GM12878 (cell line): ENCODE measurements around the gene DDAH1. TPM values are rescaled to one million over a fixed set of nuclear protein-coding genes. Genes with fewer than 3 reads are reported as not detected.

Experiments used
- ATAC-seq: fragments of 200-7000 bp; cut with Tn5 transposase; 3 replicates; pipeline ENCODE4 v1.9.1; 2020; ENCODE audit warnings: mild to moderate bottlenecking, moderate library complexity
- BruUV-seq: library from RNA; stranded (reverse); fragments of 400-500 nt; replicated peaks from 2 replicates; lab custom pipeline; 2021; lab: Mats Ljungman, UMichigan
- CTCF ChIA-PET: fragments of 300-600 bp; sonication (Branson Sonifier 250); formaldehyde crosslinking; extraction: SDS; loops from one replicate; lab custom pipeline; 2021; ENCODE audit warnings: inconsistent platforms; lab: Yijun Ruan, JAX
- POLR2A ChIA-PET: fragments of 350-600 bp; formaldehyde crosslinking; extraction: SDS; loops from one replicate; lab custom pipeline; 2021; ENCODE audit warnings: inconsistent platforms; lab: Charles Lee
- RAD21 ChIA-PET: fragments of 300-600 bp; sonication (Branson Sonifier 250); formaldehyde crosslinking; loops from one replicate; lab custom pipeline; 2023; ENCODE audit warnings: antibody characterized with exemption; ENCODE audit not compliant: unreplicated experiment; lab: Charles Lee
- SMC1A ChIA-PET: fragments of 300-600 bp; sonication (Branson Sonifier 250); formaldehyde crosslinking; loops from one replicate; lab custom pipeline; 2023; ENCODE audit not compliant: unreplicated experiment, uncharacterized antibody; lab: Charles Lee
- DNase-seq: peaks from one replicate; pipeline ENCODE4 v3.0.0-alpha.2; 2011; ENCODE audit warnings: low read depth, low spot score
- FAIRE-seq: peaks from 3 replicates; lab custom pipeline; 2011; peaks lifted over from hg19 to GRCh38; lab: Jason Lieb, UNC
- H2AFZ ChIP-seq: 2 replicates; pipeline ENCODE4 v1.6.0; 2011; ENCODE audit warnings: low read depth, low read length, control low read depth; ENCODE audit not compliant: control insufficient read depth
- H3K27ac ChIP-seq: 2 replicates; pipeline ENCODE4 v1.5.1; 2011; ENCODE audit warnings: control low read depth; ENCODE audit not compliant: control insufficient read depth, insufficient read depth
- H3K27me3 ChIP-seq, 2 experiments: replicated peaks in 1 of 2; 2 replicates each; pipeline versions ENCODE4 v1.6.0 to v1.6.1; 2011; ENCODE audit warnings: low read length in 1 of 2; ENCODE audit not compliant: control insufficient read depth in 2 of 2, insufficient read depth in 2 of 2
- H3K36me3 ChIP-seq, 2 experiments: 2 replicates each; pipeline ENCODE4 v1.5.1; 2011; ENCODE audit warnings: low read length in 1 of 2; ENCODE audit not compliant: control insufficient read depth in 2 of 2, insufficient read depth in 2 of 2
- H3K4me1 ChIP-seq: 2 replicates; pipeline ENCODE4 v1.6.1; 2011; ENCODE audit warnings: mild to moderate bottlenecking, low read length, moderate library complexity, mixed read lengths; ENCODE audit not compliant: control insufficient read depth, insufficient read depth
- H3K4me2 ChIP-seq: 2 replicates; pipeline ENCODE4 v1.6.0; 2011; ENCODE audit warnings: control low read depth; ENCODE audit not compliant: control insufficient read depth, insufficient read depth
- H3K4me3 ChIP-seq: fragments of 200-600 bp; sonication (generic); 2 replicates; pipeline ENCODE4 v1.5.1; 2016
- H3K79me2 ChIP-seq: 2 replicates; pipeline ENCODE4 v1.6.0; 2011; ENCODE audit warnings: low read length; ENCODE audit not compliant: control insufficient read depth, insufficient read depth
- H3K9ac ChIP-seq: 2 replicates; pipeline ENCODE4 v1.8.0; 2011; ENCODE audit warnings: low read length, control low read depth, mixed read lengths; ENCODE audit not compliant: control insufficient read depth, insufficient read depth
- H3K9me3 ChIP-seq: replicated peaks from 3 replicates; pipeline ENCODE4 v1.5.1; 2011; ENCODE audit warnings: mild to moderate bottlenecking, low read length; ENCODE audit not compliant: control insufficient read depth, insufficient read depth
- H4K20me1 ChIP-seq: 2 replicates; pipeline ENCODE4 v1.6.0; 2011; ENCODE audit not compliant: control insufficient read depth, insufficient read depth
- ASH2L ChIP-seq: fragments of 300-600, 200-600 bp; sonication (generic); IDR thresholded peaks from 2 replicates; pipeline ENCODE4 v1.6.1; 2017; ENCODE audit warnings: low read depth, mild to moderate bottlenecking, borderline replicate concordance
- MYC ChIP-seq: IDR thresholded peaks from 2 replicates; pipeline ENCODE4 v1.6.1; 2011; ENCODE audit warnings: mild to moderate bottlenecking, low read length, moderate library complexity, inconsistent platforms; ENCODE audit not compliant: insufficient read depth, insufficient replicate concordance, insufficient read length, severe bottlenecking
- RBBP5 ChIP-seq: fragments of 200-600 bp; sonication (generic); conservative IDR thresholded peaks from 2 replicates; pipeline ENCODE4 v1.6.1; 2016
- WGBS: methylation state at CpG from one replicate; pipeline ENCODE4 v1.1.6; 2016; ENCODE audit warnings: low lambda C conversion rate; ENCODE audit not compliant: insufficient replicate concordance, insufficient coverage; ENCODE audit errors: missing lambda C conversion rate; 5-methylcytosine and 5-hydroxymethylcytosine counted together
- in situ Hi-C: fragments of 300-500 bp; cut with MboI; formaldehyde crosslinking; loops from 9 replicates; pipeline ENCODE4 v1.14.3; 2018; ENCODE audit warnings: mixed read lengths
- intact Hi-C: fragments of 100-400 bp; cut with micrococcal nuclease; formaldehyde crosslinking; loops from one replicate; pipeline ENCODE4 v1.14.2; 2022; ENCODE audit not compliant: unreplicated experiment
- polyA plus RNA-seq, 11 experiments: library from polyadenylated mRNA; depleted of rRNA in 4 of 11; unstranded in 6 of 11; stranded (reverse) in 5 of 11; fragments of >200 nt; fragmentation: Nextera tagmentation in 4 of 11; fragmentation: Illumina TruSeq in 1 of 11; extraction: Ambion mirVana in 4 of 11; extraction: Trizol in 1 of 11; gene quantifications; 1 replicate in 1 of 11; 2 replicates in 10 of 11; pipeline versions ENCODE4 v1.2.1 to v1.2.3, GENCODE V29; 2011 to 2016; ENCODE audit warnings: inconsistent platforms in 2 of 11, missing spikeins in 2 of 11, low read depth in 1 of 11
- total RNA-seq, 4 experiments: library from RNA; depleted of rRNA in 3 of 4; stranded (reverse); fragments of >200 nt in 3 of 4; fragmentation: Illumina TruSeq in 1 of 4; extraction: Trizol in 1 of 4; gene quantifications; 2 replicates each; pipeline versions ENCODE4 v1.2.1 to v1.2.3, GENCODE V29; 2013 to 2021
- TF ChIP-seq, protein P1 (sequence below): fragments of 450-650 bp; formaldehyde crosslinking; IDR thresholded peaks from 2 replicates; pipeline ENCODE4 v1.4.0; 2022; ENCODE audit warnings: mild to moderate bottlenecking, moderate library complexity
- TF ChIP-seq, protein P2 (sequence below): fragments of 450-650 bp; IDR thresholded peaks from 2 replicates; pipeline ENCODE4 v1.6.1; 2014; ENCODE audit warnings: mild to moderate bottlenecking

Gene DDAH1
- total and polyA plus RNA-seq, 10 of the 15 experiments (the other 5 are each of a cell fraction or from before 2014, with no cell fraction given) = 0.07 to 0.88 (median 0.27) TPM; not detected in 6

DNA sequence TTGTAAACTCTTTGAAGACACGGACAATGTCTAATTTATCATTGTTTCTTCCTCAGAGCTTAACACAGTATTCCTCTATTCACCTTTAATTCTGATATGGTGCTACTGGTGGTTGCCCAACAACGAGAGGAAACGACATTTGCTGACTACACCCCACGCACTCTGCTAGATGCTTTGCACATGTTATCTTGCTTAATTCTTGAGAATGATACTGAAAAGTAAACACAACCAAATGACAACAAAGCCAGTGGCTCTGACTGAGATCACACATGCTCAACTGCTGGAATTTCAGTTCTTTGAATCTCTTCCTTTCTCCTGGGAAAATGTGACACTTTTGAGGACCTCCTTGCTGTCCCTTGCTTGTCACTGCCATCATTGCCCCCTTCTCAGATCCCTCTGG lies 37.2 kb upstream of the DDAH1 start:
- ChIA-PET POLR2A (no interaction called here), RAD21 (no interaction called here)

More for the DNA sequence above, 37.2 kb upstream of the DDAH1 start:
- Histone ChIP-seq H3K36me3 (no peaks in the 10 kb centered on the region), H3K27ac (no peak overlapping the region), H3K9ac (no peak overlapping the region), H4K20me1 (no peaks in the 10 kb centered on the region), H3K4me1 (no peaks in the 10 kb centered on the region), H3K79me2 (no peaks in the 10 kb centered on the region), H3K27me3 (no peaks in the 10 kb centered on the region; a peak in 1 of 4 replicates), H2AFZ (no peak overlapping the region), H3K4me2 (no peak overlapping the region), H3K4me3 (no peak overlapping the region), H3K9me3 (no peaks in the 10 kb centered on the region)
- DNase-seq = no peak
- BruUV-seq = no TSS peak
- in situ Hi-C loops = no loop called here
- intact Hi-C loops = loop anchor here (5.0 kb wide), 1 partner anchor 190 kb away; no protein-coding TSS in a partner anchor
- CTCF ChIA-PET = no interaction called here
- no peak for FAIRE-seq
- 44% methylated on average over 4 of the region's 4 CpGs for WGBS
- ATAC-seq = no peak
- no peak for TF ChIP-seq RBBP5
- TF ChIP-seq, protein P1, sequence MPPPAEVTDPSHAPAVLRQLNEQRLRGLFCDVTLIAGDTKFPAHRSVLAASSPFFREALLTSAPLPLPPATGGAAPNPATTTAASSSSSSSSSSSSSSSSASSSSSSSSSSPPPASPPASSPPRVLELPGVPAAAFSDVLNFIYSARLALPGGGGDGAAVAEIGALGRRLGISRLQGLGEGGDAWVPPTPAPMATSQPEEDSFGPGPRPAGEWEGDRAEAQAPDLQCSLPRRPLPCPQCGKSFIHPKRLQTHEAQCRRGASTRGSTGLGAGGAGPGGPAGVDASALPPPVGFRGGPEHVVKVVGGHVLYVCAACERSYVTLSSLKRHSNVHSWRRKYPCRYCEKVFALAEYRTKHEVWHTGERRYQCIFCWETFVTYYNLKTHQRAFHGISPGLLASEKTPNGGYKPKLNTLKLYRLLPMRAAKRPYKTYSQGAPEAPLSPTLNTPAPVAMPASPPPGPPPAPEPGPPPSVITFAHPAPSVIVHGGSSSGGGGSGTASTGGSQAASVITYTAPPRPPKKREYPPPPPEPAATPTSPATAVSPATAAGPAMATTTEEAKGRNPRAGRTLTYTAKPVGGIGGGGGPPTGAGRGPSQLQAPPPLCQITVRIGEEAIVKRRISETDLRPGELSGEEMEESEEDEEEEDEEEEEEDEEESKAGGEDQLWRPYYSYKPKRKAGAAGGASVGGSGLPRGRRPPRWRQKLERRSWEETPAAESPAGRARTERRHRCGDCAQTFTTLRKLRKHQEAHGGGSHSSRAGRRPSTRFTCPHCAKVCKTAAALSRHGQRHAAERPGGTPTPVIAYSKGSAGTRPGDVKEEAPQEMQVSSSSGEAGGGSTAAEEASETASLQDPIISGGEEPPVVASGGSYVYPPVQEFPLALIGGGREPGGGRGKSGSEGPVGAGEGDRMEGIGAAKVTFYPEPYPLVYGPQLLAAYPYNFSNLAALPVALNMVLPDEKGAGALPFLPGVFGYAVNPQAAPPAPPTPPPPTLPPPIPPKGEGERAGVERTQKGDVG (CRISPR knock-in tag) = no peak
- no peak for TF ChIP-seq ASH2L
- no peak for TF ChIP-seq MYC
- TF ChIP-seq, protein P2, sequence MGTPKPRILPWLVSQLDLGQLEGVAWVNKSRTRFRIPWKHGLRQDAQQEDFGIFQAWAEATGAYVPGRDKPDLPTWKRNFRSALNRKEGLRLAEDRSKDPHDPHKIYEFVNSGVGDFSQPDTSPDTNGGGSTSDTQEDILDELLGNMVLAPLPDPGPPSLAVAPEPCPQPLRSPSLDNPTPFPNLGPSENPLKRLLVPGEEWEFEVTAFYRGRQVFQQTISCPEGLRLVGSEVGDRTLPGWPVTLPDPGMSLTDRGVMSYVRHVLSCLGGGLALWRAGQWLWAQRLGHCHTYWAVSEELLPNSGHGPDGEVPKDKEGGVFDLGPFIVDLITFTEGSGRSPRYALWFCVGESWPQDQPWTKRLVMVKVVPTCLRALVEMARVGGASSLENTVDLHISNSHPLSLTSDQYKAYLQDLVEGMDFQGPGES = no peak
- TF ChIP-seq, all 136 proteins: peak for 0
- SMC1A ChIA-PET = no interaction called here
